DOHH2 (cell line): ENCODE results near the gene TRAK1.

Source experiments
- H3F3A ChIP-seq: fragments of 200-600 bp; sonication (generic), shearing (Covaris generic); 2 replicates; pipeline ENCODE4 v1.6.0; 2016; ENCODE audit warnings: antibody characterized with exemption, mild to moderate bottlenecking; ENCODE audit not compliant: control insufficient read depth, insufficient read depth
- H3K27ac ChIP-seq: fragments of 200-600 bp; sonication (generic); 2 replicates; pipeline ENCODE4 v1.5.1; 2014; ENCODE audit warnings: low read depth, mild to moderate bottlenecking, low read length, moderate library complexity
- H3K27me3 ChIP-seq: fragments of 200-600 bp; sonication (generic); 2 replicates; pipeline ENCODE4 v1.6.1; 2014; ENCODE audit warnings: mild to moderate bottlenecking, low read length, mixed read lengths; ENCODE audit not compliant: control insufficient read depth
- H3K36me3 ChIP-seq: fragments of 200-600 bp; sonication (generic); 2 replicates; pipeline ENCODE4 v1.6.1; 2014; ENCODE audit warnings: mild to moderate bottlenecking, low read length, moderate library complexity, mixed read lengths; ENCODE audit not compliant: control insufficient read depth
- H3K4me1 ChIP-seq: fragments of 200-600 bp; sonication (generic); 2 replicates; pipeline ENCODE4 v1.6.1; 2014; ENCODE audit warnings: mild to moderate bottlenecking, low read length, mixed read lengths; ENCODE audit not compliant: control insufficient read depth
- H3K4me2 ChIP-seq: fragments of 200-600 bp; sonication (generic); 2 replicates; pipeline ENCODE4 v1.6.0; 2014; ENCODE audit warnings: mild to moderate bottlenecking, low read length, moderate library complexity
- H3K4me3 ChIP-seq: fragments of 200-600 bp; sonication (generic); 2 replicates; pipeline ENCODE4 v1.5.1; 2014; ENCODE audit warnings: mild to moderate bottlenecking, low read length, mixed read lengths
- H3K79me2 ChIP-seq: fragments of 200-600 bp; sonication (generic); 2 replicates; pipeline ENCODE4 v1.6.1; 2014; ENCODE audit warnings: mild to moderate bottlenecking, low read length, mixed read lengths; ENCODE audit not compliant: control insufficient read depth
- H3K9me2 ChIP-seq: fragments of 200-600 bp; sonication (generic); replicated peaks from 2 replicates; pipeline ENCODE4 v1.6.1; 2014; ENCODE audit warnings: mild to moderate bottlenecking, low read length, mixed read lengths; ENCODE audit not compliant: control insufficient read depth
- H3K9me3 ChIP-seq: fragments of 200-600 bp; sonication (generic); 2 replicates; pipeline ENCODE4 v1.6.1; 2014; ENCODE audit warnings: antibody characterized with exemption, low read length, mixed read lengths; ENCODE audit not compliant: control insufficient read depth, insufficient read depth
- H4K20me1 ChIP-seq: fragments of 200-600 bp; sonication (generic); 2 replicates; pipeline ENCODE4 v1.6.0; 2014; ENCODE audit warnings: low read depth, mild to moderate bottlenecking, antibody characterized with exemption, low read length, moderate library complexity; ENCODE audit not compliant: control insufficient read depth, insufficient read depth
- EZH2phosphoT487 ChIP-seq: fragments of 200-600 bp; sonication (generic); IDR thresholded peaks from 2 replicates; pipeline ENCODE4 v1.6.1; 2017; ENCODE audit warnings: borderline replicate concordance, mild to moderate bottlenecking, antibody characterized with exemption, low read length, moderate library complexity, mixed read lengths
- TF ChIP-seq, protein P1 (sequence below): fragments of 200-600 bp; sonication (generic); IDR thresholded peaks from one replicate; pipeline ENCODE4 v1.5.1; 2014; ENCODE audit warnings: antibody characterized with exemption, mild to moderate bottlenecking, low read depth, low read length; ENCODE audit not compliant: poor library complexity, severe bottlenecking

Gene TRAK1

DNA sequence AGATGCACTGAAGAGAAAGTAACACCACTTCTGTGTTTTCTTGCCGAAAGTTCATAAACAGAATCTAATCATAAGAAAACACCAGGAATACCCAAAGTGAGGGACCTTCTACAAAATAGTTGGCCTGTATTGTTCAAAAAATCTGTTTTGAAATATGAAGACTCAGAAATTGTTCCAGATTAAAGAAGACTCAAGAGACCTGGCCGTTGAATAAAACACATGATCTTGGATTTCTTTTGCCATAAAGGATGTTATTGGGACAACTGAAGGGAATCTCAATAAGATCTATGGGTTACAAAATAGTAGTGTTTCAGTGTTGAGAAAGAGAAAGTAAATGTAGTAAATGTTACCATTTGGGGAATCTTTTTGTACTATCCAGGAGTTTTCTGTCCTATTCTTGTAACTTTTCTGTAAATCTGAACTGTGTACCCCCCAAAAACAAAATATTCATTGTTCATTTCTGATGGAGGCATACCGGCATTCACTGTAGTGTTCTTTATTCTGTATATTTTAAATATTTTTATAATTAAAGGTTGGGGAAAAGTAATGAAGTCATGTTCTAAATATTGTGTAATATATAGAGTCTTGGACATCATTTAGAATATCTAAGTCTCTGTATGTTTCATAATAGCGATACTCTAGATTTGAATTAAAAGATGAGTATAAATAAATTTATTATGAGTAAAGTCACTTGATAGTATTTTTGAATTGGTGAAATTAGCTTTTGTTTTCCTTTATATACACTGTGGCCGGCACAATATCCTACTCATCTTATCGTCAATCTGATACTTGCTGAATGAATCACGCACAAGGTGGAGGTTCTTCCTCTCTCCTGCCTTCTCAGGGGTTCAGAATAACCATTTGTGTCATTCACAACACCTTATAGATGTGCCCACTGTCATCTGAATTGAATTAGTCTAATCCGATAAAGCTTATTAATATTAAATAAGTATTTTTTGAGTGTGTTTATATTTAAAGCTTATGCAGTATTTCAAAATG, 66.7 kb downstream of the TRAK1 start:
- Histone ChIP-seq H3K9me3 (no peaks in the 10 kb centered on the region), H3K27me3 (no peaks in the 10 kb centered on the region), H3F3A (peaks cover 14% of the 10 kb centered on the region), H3K4me2 (0 out of 2 replicates have a peak overlapping the region, but pooled peaks have one; percentile 9), H3K79me2 (peaks cover 84% of the 10 kb centered on the region), H3K4me3 (no peak overlapping the region), H3K27ac (no peak overlapping the region), H3K4me1 (peaks cover 70% of the 10 kb centered on the region), H4K20me1 (no peaks in the 10 kb centered on the region), H3K9me2 (no peaks in the 10 kb centered on the region), H3K36me3 (peaks cover 4% of the 10 kb centered on the region)
- TF ChIP-seq EZH2phosphoT487: no peak
- TF ChIP-seq, protein P1, sequence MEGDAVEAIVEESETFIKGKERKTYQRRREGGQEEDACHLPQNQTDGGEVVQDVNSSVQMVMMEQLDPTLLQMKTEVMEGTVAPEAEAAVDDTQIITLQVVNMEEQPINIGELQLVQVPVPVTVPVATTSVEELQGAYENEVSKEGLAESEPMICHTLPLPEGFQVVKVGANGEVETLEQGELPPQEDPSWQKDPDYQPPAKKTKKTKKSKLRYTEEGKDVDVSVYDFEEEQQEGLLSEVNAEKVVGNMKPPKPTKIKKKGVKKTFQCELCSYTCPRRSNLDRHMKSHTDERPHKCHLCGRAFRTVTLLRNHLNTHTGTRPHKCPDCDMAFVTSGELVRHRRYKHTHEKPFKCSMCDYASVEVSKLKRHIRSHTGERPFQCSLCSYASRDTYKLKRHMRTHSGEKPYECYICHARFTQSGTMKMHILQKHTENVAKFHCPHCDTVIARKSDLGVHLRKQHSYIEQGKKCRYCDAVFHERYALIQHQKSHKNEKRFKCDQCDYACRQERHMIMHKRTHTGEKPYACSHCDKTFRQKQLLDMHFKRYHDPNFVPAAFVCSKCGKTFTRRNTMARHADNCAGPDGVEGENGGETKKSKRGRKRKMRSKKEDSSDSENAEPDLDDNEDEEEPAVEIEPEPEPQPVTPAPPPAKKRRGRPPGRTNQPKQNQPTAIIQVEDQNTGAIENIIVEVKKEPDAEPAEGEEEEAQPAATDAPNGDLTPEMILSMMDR: no peak

DNA sequence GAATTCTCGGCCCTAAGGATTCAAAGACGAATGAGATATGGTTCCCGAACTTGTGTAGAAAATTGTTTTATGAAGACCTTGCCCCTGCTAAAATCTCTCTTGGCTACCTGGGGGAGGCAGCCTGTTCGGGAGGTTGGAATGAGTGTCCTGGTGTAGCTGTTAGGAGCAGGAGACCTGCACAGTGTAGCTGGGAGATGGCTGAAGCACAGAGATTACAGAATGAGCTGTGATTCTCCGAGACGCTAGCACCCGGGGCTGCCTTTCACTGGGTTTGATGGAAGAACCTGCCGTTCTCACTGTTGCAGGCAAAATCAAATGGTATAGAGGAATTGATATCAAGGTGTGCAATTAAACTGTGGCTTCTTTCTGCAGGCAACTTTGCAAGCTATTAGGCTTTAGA, 68.0 kb downstream of the TRAK1 start:
- H3K4me1 ChIP-seq: peaks cover 82% of the 10 kb centered on the region
- H3F3A ChIP-seq: peaks cover 14% of the 10 kb centered on the region
- H3K4me3 ChIP-seq: peak overlapping the region; percentile 32
- peaks cover 86% of the 10 kb centered on the region for H3K79me2 ChIP-seq
- H4K20me1 ChIP-seq: no peaks in the 10 kb centered on the region
- H3K4me2 ChIP-seq: peak overlapping the region; percentile 68
- H3K9me2 ChIP-seq: no peaks in the 10 kb centered on the region
- no peak for TF ChIP-seq EZH2phosphoT487
- TF ChIP-seq, protein P1: no peak
- H3K27me3 ChIP-seq: no peaks in the 10 kb centered on the region
- H3K36me3 ChIP-seq: peaks cover 12% of the 10 kb centered on the region
- no peaks in the 10 kb centered on the region for H3K9me3 ChIP-seq
- peak overlapping the region; percentile 25 for H3K27ac ChIP-seq

DNA sequence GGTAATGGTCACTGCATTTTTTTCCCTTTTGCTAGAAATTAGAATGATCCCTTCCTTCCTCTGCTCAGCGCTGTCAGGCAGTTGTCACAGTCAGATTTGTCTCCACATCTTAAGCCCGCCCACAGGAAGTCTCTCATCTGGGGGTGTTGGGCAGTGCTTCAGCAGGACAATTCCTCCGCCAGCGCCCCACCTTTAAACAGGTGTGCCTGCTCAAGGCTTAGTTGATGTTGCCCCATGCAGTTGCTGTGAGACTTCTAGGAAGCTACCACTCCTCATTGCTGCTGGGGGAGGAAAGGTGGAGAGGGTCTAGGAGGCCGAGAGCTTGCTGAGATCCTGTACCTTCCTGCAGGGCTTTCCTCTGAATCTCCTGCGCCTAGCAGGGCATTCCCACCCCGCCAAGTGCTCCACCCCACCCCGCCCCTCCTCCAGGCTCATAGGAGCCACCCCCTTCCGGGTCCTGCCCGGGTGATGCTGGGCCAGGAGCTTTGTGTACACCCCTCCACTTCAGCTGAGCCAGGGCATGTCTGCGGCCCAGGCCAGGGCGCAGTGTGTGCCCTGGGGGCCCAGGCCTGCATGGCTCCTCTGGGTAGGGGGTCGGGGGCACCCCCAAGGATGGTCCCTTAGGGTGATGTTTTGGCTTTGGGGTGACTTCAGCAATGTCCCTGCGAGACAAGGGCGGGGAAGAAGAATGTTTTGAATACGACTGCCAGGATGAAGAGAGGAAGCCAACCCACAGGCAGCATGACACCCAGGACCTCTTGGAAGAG, 68.7 kb downstream of the TRAK1 start:
- Histone ChIP-seq H3F3A (peaks cover 14% of the 10 kb centered on the region), H3K79me2 (peaks cover 88% of the 10 kb centered on the region), H4K20me1 (no peaks in the 10 kb centered on the region), H3K27me3 (no peaks in the 10 kb centered on the region), H3K36me3 (peaks cover 15% of the 10 kb centered on the region), H3K4me1 (peaks cover 87% of the 10 kb centered on the region), H3K9me3 (no peaks in the 10 kb centered on the region), H3K9me2 (no peaks in the 10 kb centered on the region), H3K4me3 (peak overlapping the region; percentile 32), H3K4me2 (peak overlapping the region; percentile 68), H3K27ac (peak overlapping the region; percentile 25)
- TF ChIP-seq, protein P1: no peak
- TF ChIP-seq EZH2phosphoT487: no peak
